ENCODE data around the gene SRRM1.
A peak's percentile ranks its signal among the peaks of the same experiment; 100 is the strongest.
"Not testable (repeated sequence)": the region's sequence is repeated elsewhere in the genome, so short reads cannot be mapped to it uniquely, and the experiment has no call there.

The SRRM1 gene

DNA sequence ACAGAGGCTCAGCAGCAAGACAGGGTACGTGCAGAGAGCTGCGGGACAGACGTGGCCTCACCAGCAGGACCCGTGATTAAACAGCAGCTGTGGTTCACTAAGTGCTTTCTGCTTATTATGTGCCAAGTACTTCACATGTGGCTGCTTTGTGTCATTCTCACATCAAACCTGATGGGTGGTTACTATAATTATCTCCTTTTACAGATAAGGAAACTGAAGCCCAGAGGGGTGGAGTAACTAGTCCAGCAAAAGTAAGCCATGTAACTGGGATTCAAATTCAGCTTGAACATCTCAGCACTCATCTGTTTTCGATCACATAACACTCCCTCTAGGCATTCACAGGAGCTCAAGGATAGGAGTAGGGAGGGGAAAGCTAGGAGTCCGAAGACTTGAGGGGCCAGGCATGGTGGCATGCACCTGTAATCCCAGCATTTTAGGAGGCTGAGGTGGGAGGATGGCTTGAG lies 51.3 kb downstream of the SRRM1 start:
- peak; percentile 94 for DNase-seq

- no peak for DNase-seq
Observed at GRCh38 chr1:24695202-24695974, 52.3 kb downstream of the SRRM1 start.

DNA sequence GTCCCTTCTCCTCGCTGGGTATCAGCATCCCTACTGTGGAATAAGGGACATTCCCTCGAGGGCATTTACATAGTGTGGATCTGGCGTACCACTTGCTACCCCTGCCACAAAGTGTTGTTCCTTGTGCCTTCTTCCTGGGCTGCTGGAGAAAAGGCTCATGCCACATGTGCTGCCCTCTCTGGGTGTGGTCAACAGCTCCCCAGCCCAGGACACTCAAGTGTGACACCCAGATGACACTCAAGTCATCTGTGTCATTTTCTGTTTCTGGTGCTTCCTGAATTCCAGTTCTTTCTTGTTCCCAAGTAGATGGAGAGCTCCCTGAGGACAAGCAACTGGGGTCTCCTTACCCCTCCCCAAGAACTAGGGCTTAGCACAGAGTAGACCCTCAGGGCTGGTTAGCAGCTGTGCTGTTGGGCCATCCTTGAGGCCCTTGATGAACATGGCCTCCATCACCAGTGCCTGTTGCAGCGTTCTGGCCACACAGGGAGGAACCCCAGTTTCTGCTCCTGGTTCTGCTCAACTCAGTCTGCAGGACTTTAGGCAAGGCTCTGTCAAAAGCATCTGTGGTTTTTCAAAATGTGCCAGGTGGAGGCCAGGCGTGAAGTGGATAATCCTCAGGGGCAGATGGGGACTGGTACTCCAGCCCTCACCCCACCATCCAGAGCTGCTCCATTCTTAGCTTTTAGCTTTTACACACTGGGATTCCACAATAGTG lies 53.1 kb downstream of the SRRM1 start:
- DNase-seq = no peak

DNA sequence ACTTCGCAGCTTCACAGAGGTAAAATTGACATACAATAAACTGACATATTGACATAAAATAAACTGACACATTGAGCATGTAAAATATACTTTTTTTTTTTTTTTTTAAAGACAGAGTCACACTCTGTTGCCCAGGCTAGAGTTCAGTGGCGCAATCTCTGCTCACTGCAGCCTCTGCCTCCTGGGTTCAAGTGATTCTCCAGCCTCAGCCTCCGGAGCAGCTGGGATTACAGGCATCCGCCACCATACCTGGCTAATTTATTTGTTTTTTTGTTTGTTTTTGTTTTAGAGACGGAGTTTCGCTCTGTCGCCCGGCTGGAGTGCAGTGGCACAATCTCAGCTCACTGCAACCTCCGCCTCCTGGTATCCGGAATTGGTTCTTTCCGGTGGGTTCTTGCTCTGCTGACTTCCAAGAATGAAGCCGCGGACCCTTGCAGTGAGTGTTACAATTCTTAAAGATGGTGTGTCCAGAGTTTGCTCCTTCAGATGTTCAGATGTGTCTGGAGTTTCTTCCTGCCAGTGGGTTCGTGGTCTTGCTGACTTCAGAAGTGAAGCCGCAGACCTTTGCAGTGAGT lies 53.7 kb downstream of the SRRM1 start:
- DNase-seq = no peak

GRCh38 chr1:24697453-24698001 lies 54.4 kb downstream of the SRRM1 start:
- not testable (repeated sequence) for DNase-seq

- DNase-seq = not testable (repeated sequence)
Observed at GRCh38 chr1:24698326-24698725, 55.2 kb downstream of the SRRM1 start.

- DNase-seq = peak; percentile 70
Observed at GRCh38 chr1:24699628-24700027, 56.5 kb downstream of the SRRM1 start.

- peak; percentile 65 for DNase-seq
Observed at GRCh38 chr1:24702511-24703293, 59.6 kb downstream of the SRRM1 start.

DNA sequence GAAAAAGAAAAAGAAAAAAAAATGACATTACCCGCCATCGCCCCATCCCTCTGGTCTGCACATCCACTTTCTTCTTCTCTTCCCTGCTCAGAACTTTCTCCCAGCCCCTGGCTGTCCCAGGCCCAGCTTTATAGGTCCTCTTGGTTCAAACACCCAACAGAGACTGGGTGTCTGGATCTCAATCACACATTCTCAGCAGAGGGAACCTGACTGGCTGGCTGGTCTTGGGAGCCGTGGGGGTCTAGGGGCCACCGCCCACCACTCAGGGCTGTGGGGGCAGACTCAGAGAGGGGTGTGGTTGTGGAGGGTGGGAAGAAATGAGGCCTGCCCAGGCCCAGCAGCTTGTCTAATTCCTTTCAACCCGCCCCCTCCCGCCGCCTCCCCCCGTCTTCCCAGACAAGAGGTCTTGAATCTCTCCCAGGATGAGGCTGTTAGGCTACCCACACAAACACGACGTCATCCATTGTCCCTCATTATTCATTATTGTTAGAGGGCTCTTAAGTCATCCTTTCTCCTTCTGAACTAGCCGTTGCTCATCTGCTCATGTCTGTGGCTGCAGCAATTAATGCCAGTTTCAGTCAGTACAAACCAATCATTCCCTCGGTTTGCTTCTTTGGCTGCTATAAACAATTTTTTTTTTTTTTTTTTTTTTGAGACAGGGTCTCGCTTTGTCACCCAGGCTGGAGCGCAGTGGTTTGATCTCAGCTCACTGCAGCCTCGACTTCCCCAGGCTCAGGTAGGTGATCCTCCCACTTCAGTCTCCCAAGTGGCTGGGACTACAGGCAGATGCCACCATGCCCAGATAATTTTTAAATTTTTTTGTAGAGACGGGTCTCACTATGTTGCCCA lies 61.5 kb downstream of the SRRM1 start:
- DNase-seq = peak; percentile 85

DNA sequence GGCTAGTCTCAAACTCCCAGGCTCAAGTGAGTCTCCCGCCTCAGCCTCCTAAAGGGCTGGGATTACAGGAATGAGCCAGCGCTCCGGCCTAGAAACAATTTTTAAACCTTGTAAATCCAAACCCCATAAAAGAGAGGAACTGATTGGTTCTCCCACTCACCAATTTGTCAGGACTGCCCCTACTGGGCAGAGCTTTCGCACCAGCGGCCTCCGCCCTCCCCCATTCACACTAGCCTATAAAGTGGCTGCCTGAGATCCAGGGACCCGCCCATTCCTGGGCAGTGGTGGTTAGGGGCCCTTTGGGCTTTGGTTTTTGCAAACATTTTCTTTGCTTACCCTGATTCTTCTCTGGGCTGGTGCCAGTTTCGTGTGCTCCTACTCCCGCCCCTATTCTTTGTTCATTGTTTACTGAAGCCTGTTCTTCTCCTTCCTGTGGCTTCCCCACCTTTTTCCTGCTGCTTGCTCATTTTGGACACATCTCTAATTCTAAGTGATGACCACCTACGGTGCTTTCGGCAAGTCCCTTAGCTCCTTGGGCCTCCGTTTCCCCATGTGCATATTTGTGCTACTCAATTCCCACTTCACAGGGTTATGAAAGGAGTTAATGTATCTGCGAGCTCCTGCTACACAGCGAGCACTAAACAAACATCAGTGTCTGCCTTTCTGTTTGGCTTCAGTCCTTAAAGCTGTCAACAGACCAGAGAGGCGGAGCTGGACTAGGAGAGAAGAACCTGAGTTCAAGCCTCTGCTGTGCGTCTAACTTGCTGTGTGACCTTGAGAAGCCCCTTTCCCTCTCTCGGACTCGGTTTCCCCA lies 62.4 kb downstream of the SRRM1 start:
- peak; percentile 98 for DNase-seq

DNA sequence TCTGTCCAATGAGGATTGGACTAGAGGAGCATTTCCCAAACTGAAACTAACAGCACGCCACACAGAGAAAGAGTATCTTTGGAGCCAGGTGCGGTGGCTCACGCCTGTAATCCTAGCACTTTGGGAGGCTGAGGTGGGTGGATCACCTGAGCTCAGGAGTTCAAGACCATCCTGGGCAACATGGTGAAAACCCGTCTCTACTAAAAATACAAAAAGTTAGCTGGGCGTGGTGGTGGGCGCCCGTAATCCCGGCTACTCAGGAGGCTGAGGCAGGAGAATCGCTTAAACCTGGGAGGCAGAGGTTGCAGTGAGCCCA lies 62.9 kb downstream of the SRRM1 start:
- DNase-seq = not testable (repeated sequence)

GRCh38 chr1:24707687-24708086 lies 64.6 kb downstream of the SRRM1 start:
- DNase-seq = no peak

DNA sequence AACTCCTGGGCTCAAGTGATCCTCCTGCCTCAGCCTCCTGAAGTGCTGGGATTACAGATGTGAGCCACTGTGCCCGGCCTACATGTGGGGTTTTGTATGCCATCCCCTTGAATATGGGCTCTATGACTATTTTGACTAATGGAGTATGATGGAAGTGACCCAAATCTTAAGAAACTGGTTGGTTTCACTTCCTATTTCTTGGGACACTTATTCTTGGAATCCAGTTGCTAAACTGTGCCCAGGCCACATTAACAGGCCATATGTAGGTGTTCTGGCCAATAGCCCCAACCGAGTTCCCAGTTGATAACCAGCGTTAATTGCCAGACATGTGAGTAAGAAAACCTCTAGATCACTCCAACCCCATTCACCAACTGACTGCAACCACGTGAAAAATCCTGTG lies 65.8 kb downstream of the SRRM1 start:
- DNase-seq = no peak

DNA sequence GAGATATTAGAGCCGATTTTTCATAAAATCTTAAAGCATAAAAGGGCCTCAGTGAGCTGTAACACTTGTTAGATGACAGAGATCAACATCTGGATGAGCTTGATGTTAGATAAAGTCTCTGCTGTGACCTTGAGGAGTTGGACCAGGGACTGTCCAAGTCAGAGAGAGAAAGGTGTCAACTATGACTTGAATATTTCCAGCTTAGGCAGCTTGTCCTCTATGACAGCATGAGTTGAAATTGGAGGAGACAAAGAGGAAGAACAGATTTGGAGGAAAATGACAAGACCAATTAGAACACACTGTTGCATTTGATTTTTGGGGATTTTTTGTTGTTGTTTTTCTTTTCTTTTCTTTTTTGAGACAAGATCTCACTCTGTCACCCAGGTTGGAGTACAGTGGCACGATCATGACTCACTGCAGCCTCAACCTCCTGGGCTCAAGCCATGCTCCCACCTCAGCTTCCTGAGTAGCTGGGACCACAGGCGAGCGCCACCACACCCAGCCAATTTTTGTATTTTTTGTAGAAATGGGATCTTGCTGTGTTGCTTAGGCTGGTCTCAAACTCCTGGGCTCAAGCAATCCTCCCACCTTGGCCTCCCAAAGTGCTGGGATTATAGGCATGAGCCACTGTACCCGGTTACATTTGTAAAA lies 66.8 kb downstream of the SRRM1 start:
- DNase-seq = no peak

GRCh38 chr1:24711329-24711728 lies 68.2 kb downstream of the SRRM1 start:
- no peak for DNase-seq

- DNase-seq = no peak
Observed at GRCh38 chr1:24713176-24713575, 70.1 kb downstream of the SRRM1 start.

DNA sequence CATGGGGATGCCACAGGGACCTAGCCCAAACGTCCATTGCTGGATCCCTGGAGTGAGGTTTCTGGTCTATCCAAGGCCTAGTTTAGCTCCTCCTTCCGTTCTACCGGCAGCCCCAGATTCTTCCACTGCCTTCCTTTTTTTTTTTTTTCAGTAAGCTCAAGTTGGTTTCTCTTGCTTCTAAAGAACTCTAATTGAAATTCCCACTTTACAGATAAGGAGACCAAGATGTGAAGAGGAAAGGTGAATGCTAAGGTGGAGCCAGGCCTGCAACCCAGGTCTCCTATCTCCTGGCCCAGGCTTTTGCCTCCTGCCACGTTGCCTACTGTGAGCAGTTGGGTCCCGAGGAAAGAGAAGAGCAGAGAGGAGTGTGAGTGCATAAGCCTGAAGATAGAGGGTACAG lies 70.6 kb downstream of the SRRM1 start:
- DNase-seq = no peak

- no peak for DNase-seq
Observed at GRCh38 chr1:24714859-24715520, 71.9 kb downstream of the SRRM1 start.

DNA sequence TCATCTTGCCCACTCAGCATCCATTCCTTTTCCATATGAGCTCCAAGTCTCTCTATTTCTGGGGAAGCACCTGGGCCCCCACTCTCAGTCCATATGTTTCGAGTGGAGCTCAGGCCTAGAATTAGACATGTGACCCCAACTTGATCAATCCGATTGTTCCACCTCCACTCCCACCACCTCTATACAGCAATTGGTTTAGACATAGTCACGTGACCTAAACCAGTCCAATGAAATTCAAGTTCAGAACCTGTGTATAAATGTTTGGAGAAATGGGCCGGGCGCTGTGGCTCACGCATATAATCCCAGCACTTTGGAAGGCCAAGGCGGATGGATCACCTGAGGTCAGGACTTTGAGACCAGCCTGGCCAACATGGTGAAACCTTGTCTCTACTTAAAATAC lies 72.6 kb downstream of the SRRM1 start:
- no peak for DNase-seq

Measured in NCI-H345 (cell line).